Liver (tissue), 9 donors: ENCODE results near the gene ECHS1. TPM values are rescaled to one million over a fixed set of nuclear protein-coding genes. Genes with fewer than 3 reads are reported as not detected.

Experiments
- DNase-seq: peaks from one replicate; pipeline ENCODE4 v3.0.0-alpha.2; 2017; ENCODE audit warnings: low spot score
- H3K27ac ChIP-seq, 2 donors: one replicate each; pipeline ENCODE4 v1.7.0; 2013; ENCODE audit warnings: inconsistent platforms in 2 of 2, low read length in 2 of 2, control low read depth in 1 of 2, low read depth in 1 of 2, mild to moderate bottlenecking in 1 of 2
- H3K27me3 ChIP-seq, 4 donors: one replicate each; pipeline versions ENCODE4 v1.6.1 to v1.7.0; 2013; ENCODE audit warnings: low read length in 3 of 4, inconsistent platforms in 1 of 4, mild to moderate bottlenecking in 1 of 4, moderate library complexity in 1 of 4; ENCODE audit not compliant: control insufficient read depth in 4 of 4, insufficient read depth in 4 of 4
- H3K36me3 ChIP-seq, 4 donors: one replicate each; pipeline versions ENCODE4 v1.6.1 to v1.7.0; 2013; ENCODE audit warnings: low read length in 3 of 4, mild to moderate bottlenecking in 3 of 4, low read depth in 1 of 4, moderate library complexity in 1 of 4; ENCODE audit not compliant: control insufficient read depth in 4 of 4, insufficient read depth in 3 of 4
- H3K4me1 ChIP-seq, 4 donors: one replicate each; pipeline versions ENCODE4 v1.6.1 to v1.7.0; 2013; ENCODE audit warnings: low read length in 3 of 4, mild to moderate bottlenecking in 3 of 4, moderate library complexity in 1 of 4; ENCODE audit not compliant: control insufficient read depth in 4 of 4, insufficient read depth in 4 of 4
- H3K4me3 ChIP-seq, 3 donors: one replicate each; pipeline versions ENCODE4 v1.6.1 to v1.7.0; 2013; ENCODE audit warnings: low read length in 3 of 3, control low read depth in 1 of 3, low read depth in 1 of 3, mild to moderate bottlenecking in 1 of 3
- H3K9ac ChIP-seq, 2 donors: one replicate each; pipeline ENCODE4 v1.7.0; 2013; ENCODE audit warnings: low read length in 2 of 2, mild to moderate bottlenecking in 2 of 2, moderate library complexity in 2 of 2, control low read depth in 1 of 2, low read depth in 1 of 2
- H3K9me3 ChIP-seq, 4 donors: one replicate each; pipeline versions ENCODE4 v1.6.1 to v1.7.0; 2013; ENCODE audit warnings: low read length in 3 of 4; ENCODE audit not compliant: control insufficient read depth in 4 of 4
- EGR1 ChIP-seq, 2 donors: IDR thresholded peaks; 2 replicates each; pipeline ENCODE4 v1.6.1; 2016 to 2018; ENCODE audit warnings: antibody characterized with exemption in 2 of 2, low read depth in 2 of 2
- FOXA1 ChIP-seq: IDR thresholded peaks from 2 replicates; pipeline ENCODE4 v1.6.1; 2016; ENCODE audit warnings: antibody characterized with exemption
- FOXA2 ChIP-seq: IDR thresholded peaks from 2 replicates; pipeline ENCODE4 v1.6.1; 2016; ENCODE audit warnings: antibody characterized with exemption
- GABPA ChIP-seq, 2 donors: IDR thresholded peaks in 1 of 2; conservative IDR thresholded peaks in 1 of 2; 2 replicates each; pipeline ENCODE4 v1.6.1; 2016; ENCODE audit warnings: antibody characterized with exemption in 2 of 2, mild to moderate bottlenecking in 1 of 2, moderate library complexity in 1 of 2
- HNF4A ChIP-seq, 2 donors: conservative IDR thresholded peaks; 2 replicates each; pipeline ENCODE4 v1.6.1; 2016; ENCODE audit warnings: antibody characterized with exemption in 2 of 2, mild to moderate bottlenecking in 2 of 2
- HNF4G ChIP-seq: IDR thresholded peaks from 2 replicates; pipeline ENCODE4 v1.6.1; 2016; ENCODE audit warnings: antibody characterized with exemption
- JUND ChIP-seq, 2 donors: IDR thresholded peaks; 2 replicates each; pipeline ENCODE4 v1.6.1; 2016; ENCODE audit warnings: antibody characterized with exemption in 2 of 2
- NR2F2 ChIP-seq: IDR thresholded peaks from 2 replicates; pipeline ENCODE4 v1.6.1; 2016; ENCODE audit warnings: antibody characterized with exemption
- RAD21 ChIP-seq, 2 donors: IDR thresholded peaks; 2 replicates each; pipeline ENCODE4 v1.6.1; 2016; ENCODE audit warnings: antibody characterized with exemption in 2 of 2, mild to moderate bottlenecking in 2 of 2
- RXRA ChIP-seq, 2 donors: IDR thresholded peaks; 2 replicates each; pipeline ENCODE4 v1.6.1; 2017 to 2018; ENCODE audit warnings: antibody characterized with exemption in 2 of 2, mild to moderate bottlenecking in 1 of 2
- SP1 ChIP-seq: IDR thresholded peaks from 2 replicates; pipeline ENCODE4 v1.6.1; 2018; ENCODE audit warnings: antibody characterized with exemption, mild to moderate bottlenecking
- TAF1 ChIP-seq: conservative IDR thresholded peaks from 2 replicates; pipeline ENCODE4 v1.6.1; 2016; ENCODE audit warnings: antibody characterized with exemption, mild to moderate bottlenecking
- WGBS: extraction: QIAGEN DNeasy Blood & Tissue Kit; methylation state at CpG from one replicate; pipeline ENCODE4 v1.1.7; 2013; 5-methylcytosine and 5-hydroxymethylcytosine counted together
- polyA plus RNA-seq, 2 donors: library from polyadenylated mRNA; stranded (reverse) in 1 of 2; unstranded in 1 of 2; fragments of 200-250 nt in 1 of 2; fragments of >200 nt in 1 of 2; fragmentation: Nextera tagmentation in 1 of 2; extraction: Ambion mirVana in 1 of 2; gene quantifications; one replicate each; pipeline versions ENCODE4 v1.2.1 to v1.2.3, GENCODE V29; 2013 to 2015
- total RNA-seq, 2 donors: library from RNA; depleted of rRNA; stranded (reverse); fragments of >200 nt; gene quantifications; one replicate each; pipeline ENCODE4 v1.2.3, GENCODE V29; 2014
- TF ChIP-seq, protein P1 (sequence below): IDR thresholded peaks from 2 replicates; pipeline ENCODE4 v1.6.1; 2016; ENCODE audit warnings: antibody characterized with exemption
- TF ChIP-seq, protein P2 (sequence below): IDR thresholded peaks from 2 replicates; pipeline ENCODE4 v1.6.1; 2016; ENCODE audit warnings: antibody characterized with exemption
- TF ChIP-seq, protein P3 (sequence below): IDR thresholded peaks from 2 replicates; pipeline ENCODE4 v1.6.1; 2016; ENCODE audit warnings: antibody characterized with exemption, mild to moderate bottlenecking
- TF ChIP-seq, protein P4 (sequence below): IDR thresholded peaks from 2 replicates; pipeline ENCODE4 v1.6.1; 2016; ENCODE audit warnings: antibody characterized with exemption
- TF ChIP-seq, protein P5 (sequence below): fragments of 150-350 bp; IDR thresholded peaks from 2 replicates; pipeline ENCODE4 v1.5.1; 2017; ENCODE audit warnings: improper control_type of control experiment, low read depth, low read length; ENCODE audit not compliant: missing input control
- donor health status: healthy.
- donor health status: healthy.
- donor health status: healthy.
- donor health status: healthy.
- donor health status: healthy.

ECHS1 gene
- total and polyA plus RNA-seq, 4 donors: 41.5 to 849 (median 354) TPM

DNA sequence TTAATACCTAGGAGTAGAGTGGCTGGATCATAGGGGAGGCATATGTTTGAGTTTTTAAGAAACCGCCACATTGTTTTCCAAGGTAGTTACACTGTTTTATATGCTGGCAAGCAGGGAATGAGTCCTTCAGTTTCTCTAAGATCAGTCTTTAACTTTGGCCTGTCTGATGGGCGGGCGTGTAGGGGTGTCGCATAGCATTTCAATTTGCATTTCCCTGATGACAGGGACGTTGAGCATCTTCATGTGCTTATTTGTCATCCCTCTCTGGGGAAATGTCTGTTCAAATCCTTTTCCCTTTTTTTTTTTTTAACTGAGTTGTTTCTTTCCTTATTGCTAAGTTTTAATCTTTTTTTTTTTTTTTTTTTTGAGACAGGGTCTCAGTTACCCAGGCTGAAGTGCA is 30.6 kb upstream of the ECHS1 start:
- Histone ChIP-seq H3K9me3 (no peaks in the 10 kb centered on the region), H3K27me3 (no peaks in the 10 kb centered on the region), H3K4me1 (no peaks in the 10 kb centered on the region), H3K36me3 (peaks cover 9 to 43% (median 24%) of the 10 kb centered on the region in 4 donors), H3K27ac (no peak overlapping the region), H3K9ac (no peak overlapping the region), H3K4me3 (no peak overlapping the region)
- TF ChIP-seq GABPA (IDR thresholded peaks at IDR 0.05 in 1 of 2, conservative IDR thresholded peaks at IDR 0.05 in 1 of 2): no peak
- TF ChIP-seq, protein P1, sequence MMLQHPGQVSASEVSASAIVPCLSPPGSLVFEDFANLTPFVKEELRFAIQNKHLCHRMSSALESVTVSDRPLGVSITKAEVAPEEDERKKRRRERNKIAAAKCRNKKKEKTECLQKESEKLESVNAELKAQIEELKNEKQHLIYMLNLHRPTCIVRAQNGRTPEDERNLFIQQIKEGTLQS: no peak
- TF ChIP-seq, protein P2, sequence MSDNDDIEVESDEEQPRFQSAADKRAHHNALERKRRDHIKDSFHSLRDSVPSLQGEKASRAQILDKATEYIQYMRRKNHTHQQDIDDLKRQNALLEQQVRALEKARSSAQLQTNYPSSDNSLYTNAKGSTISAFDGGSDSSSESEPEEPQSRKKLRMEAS: no peak
- no peak for TF ChIP-seq JUND (IDR thresholded peaks at IDR 0.05)
- no peak for TF ChIP-seq RAD21 (IDR thresholded peaks at IDR 0.05)
- no peak for TF ChIP-seq SP1
- no peak for TF ChIP-seq FOXA2
- TF ChIP-seq TAF1: no peak
- no peak for TF ChIP-seq EGR1 (IDR thresholded peaks at IDR 0.05; ENCODE audit: low read depth in 2 of 2)
- TF ChIP-seq, protein P3, sequence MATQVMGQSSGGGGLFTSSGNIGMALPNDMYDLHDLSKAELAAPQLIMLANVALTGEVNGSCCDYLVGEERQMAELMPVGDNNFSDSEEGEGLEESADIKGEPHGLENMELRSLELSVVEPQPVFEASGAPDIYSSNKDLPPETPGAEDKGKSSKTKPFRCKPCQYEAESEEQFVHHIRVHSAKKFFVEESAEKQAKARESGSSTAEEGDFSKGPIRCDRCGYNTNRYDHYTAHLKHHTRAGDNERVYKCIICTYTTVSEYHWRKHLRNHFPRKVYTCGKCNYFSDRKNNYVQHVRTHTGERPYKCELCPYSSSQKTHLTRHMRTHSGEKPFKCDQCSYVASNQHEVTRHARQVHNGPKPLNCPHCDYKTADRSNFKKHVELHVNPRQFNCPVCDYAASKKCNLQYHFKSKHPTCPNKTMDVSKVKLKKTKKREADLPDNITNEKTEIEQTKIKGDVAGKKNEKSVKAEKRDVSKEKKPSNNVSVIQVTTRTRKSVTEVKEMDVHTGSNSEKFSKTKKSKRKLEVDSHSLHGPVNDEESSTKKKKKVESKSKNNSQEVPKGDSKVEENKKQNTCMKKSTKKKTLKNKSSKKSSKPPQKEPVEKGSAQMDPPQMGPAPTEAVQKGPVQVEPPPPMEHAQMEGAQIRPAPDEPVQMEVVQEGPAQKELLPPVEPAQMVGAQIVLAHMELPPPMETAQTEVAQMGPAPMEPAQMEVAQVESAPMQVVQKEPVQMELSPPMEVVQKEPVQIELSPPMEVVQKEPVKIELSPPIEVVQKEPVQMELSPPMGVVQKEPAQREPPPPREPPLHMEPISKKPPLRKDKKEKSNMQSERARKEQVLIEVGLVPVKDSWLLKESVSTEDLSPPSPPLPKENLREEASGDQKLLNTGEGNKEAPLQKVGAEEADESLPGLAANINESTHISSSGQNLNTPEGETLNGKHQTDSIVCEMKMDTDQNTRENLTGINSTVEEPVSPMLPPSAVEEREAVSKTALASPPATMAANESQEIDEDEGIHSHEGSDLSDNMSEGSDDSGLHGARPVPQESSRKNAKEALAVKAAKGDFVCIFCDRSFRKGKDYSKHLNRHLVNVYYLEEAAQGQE: no peak
- TF ChIP-seq, protein P4, sequence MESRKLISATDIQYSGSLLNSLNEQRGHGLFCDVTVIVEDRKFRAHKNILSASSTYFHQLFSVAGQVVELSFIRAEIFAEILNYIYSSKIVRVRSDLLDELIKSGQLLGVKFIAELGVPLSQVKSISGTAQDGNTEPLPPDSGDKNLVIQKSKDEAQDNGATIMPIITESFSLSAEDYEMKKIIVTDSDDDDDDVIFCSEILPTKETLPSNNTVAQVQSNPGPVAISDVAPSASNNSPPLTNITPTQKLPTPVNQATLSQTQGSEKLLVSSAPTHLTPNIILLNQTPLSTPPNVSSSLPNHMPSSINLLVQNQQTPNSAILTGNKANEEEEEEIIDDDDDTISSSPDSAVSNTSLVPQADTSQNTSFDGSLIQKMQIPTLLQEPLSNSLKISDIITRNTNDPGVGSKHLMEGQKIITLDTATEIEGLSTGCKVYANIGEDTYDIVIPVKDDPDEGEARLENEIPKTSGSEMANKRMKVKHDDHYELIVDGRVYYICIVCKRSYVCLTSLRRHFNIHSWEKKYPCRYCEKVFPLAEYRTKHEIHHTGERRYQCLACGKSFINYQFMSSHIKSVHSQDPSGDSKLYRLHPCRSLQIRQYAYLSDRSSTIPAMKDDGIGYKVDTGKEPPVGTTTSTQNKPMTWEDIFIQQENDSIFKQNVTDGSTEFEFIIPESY: no peak
- no peak for TF ChIP-seq FOXA1
- no peak for TF ChIP-seq HNF4A (conservative IDR thresholded peaks at IDR 0.05)
- TF ChIP-seq, protein P5, sequence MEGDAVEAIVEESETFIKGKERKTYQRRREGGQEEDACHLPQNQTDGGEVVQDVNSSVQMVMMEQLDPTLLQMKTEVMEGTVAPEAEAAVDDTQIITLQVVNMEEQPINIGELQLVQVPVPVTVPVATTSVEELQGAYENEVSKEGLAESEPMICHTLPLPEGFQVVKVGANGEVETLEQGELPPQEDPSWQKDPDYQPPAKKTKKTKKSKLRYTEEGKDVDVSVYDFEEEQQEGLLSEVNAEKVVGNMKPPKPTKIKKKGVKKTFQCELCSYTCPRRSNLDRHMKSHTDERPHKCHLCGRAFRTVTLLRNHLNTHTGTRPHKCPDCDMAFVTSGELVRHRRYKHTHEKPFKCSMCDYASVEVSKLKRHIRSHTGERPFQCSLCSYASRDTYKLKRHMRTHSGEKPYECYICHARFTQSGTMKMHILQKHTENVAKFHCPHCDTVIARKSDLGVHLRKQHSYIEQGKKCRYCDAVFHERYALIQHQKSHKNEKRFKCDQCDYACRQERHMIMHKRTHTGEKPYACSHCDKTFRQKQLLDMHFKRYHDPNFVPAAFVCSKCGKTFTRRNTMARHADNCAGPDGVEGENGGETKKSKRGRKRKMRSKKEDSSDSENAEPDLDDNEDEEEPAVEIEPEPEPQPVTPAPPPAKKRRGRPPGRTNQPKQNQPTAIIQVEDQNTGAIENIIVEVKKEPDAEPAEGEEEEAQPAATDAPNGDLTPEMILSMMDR: no peak
- no peak for TF ChIP-seq NR2F2
- no peak for TF ChIP-seq HNF4G
- 96% methylated on average over 5 of the region's 5 CpGs for WGBS
- DNase-seq: no peak

DNA sequence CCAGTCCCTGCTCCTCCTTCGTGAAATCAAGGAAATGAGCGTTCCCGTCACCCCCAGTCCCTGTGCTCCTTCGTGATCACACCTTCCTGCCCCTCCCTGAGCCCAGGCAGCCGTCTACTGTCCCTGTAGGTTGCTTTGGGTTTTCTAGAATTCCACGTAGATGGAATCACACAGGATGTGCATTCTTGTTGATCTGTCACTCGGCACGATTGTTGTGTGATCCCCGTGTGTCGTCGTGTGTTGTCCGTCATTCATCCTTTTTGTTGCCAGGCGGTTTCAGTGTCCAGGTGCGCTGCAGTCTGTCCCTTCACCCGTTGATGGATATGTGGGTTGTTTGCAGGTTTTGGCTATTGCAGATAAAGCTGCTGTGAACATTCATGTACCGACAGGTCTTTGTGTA is 30.2 kb upstream of the ECHS1 start:
- Histone ChIP-seq H3K27ac (no peak overlapping the region), H3K9me3 (no peaks in the 10 kb centered on the region), H3K9ac (no peak overlapping the region), H3K4me1 (no peaks in the 10 kb centered on the region), H3K4me3 (no peak overlapping the region), H3K36me3 (peaks cover 9 to 44% (median 27%) of the 10 kb centered on the region in 4 donors), H3K27me3 (no peaks in the 10 kb centered on the region)
- WGBS: 90% methylated on average over 16 of the region's 16 CpGs
- TF ChIP-seq RXRA (IDR thresholded peaks at IDR 0.05) (no peak), GABPA (IDR thresholded peaks at IDR 0.05 in 1 of 2, conservative IDR thresholded peaks at IDR 0.05 in 1 of 2) (no peak), HNF4A (conservative IDR thresholded peaks at IDR 0.05) (no peak)
- TF ChIP-seq, protein P5: no peak
- TF ChIP-seq, protein P2: no peak
- DNase-seq: no peak
